Measurements from ENCODE around the gene CCNH. TPM values are rescaled to one million over a fixed set of nuclear protein-coding genes. Genes with fewer than 3 reads are reported as not detected.

The CCNH gene
- total and polyA plus RNA-seq, 9 of the 15 experiments (the other 6 are each of a cell fraction or from before 2014, with no cell fraction given): 100 to 213 (median 150) TPM

GRCh38 chr5:87405472-87406155, 7.1 kb downstream of the CCNH start:
- Histone ChIP-seq H3K4me1 (replicated peaks in 1 of 2; ENCODE audit: control insufficient read depth in 2 of 2, insufficient read depth in 2 of 2, low read length in 2 of 2) (peaks cover 0 to 13% of the 10 kb centered on the region in 2 experiments; a peak in 2 of 5 replicates), H4K20me1 (replicated peaks; ENCODE audit: control insufficient read depth, insufficient read depth, low read length) (no peaks in the 10 kb centered on the region), H3K27ac (ENCODE audit: extremely low read depth, low read depth, low read length) (no peak overlapping the region), H2AFZ (ENCODE audit: low read depth, low read length) (no peak overlapping the region), H3K9me1 (ENCODE audit: control insufficient read depth, insufficient read depth, low read length) (no peaks in the 10 kb centered on the region), H3K9me3 (replicated peaks; ENCODE audit: control insufficient read depth, insufficient read depth, low read depth, low read length) (no peaks in the 10 kb centered on the region), H3K36me3 (ENCODE audit: control insufficient read depth, insufficient read depth, low read length) (peaks cover 100% of the 10 kb centered on the region), H3K27me3 (ENCODE audit: control insufficient read depth in 2 of 2, insufficient read depth in 2 of 2, low read length in 2 of 2) (no peaks in the 10 kb centered on the region), H3K4me3 (no peak overlapping the region), H3K79me2 (ENCODE audit: control insufficient read depth, insufficient read depth, low read length) (peaks cover 68% of the 10 kb centered on the region), H3K4me2 (ENCODE audit: insufficient read depth, low read length) (no peak overlapping the region), H3K9ac (ENCODE audit: insufficient read depth in 1 of 2, low read depth in 2 of 2, low read length in 2 of 2) (no peak overlapping the region)
- no peak for TF ChIP-seq ZNF224 (CRISPR knock-in tag; IDR thresholded peaks at IDR 0.05)
- TF ChIP-seq ZKSCAN1 (IDR thresholded peaks at IDR 0.05; ENCODE audit: low read depth, low read length): no peak
- ATAC-seq (peak; percentile 25; the same call in 1 of the 3 replicates), DNase-seq (ENCODE audit: extremely low read depth in 1 of 4, low spot score in 3 of 4) (no peak), FAIRE-seq (no peak)
- intact Hi-C loops (cut with micrococcal nuclease): no loop called here
- no TSS peak for BruUV-seq (replicated peaks)
- CTCF ChIA-PET (ENCODE audit: low intra/inter-chr PET ratio): no interaction called here
- 92% methylated on average over 2 of the region's 2 CpGs for WGBS (ENCODE audit: insufficient coverage, low coverage, missing lambda C conversion rate)
- in situ Hi-C loops (cut with MboI): no loop called here
- POLR2A ChIA-PET: interaction anchor here (1.4 kb wide), 1 partner anchor 9 kb away, joined by 8 read pairs; no protein-coding TSS in a partner anchor

- POLR2A ChIA-PET: interaction anchor here (0.6 to 2.4 kb wide), 3 partner anchors 8 to 222 kb away, joined by 3 to 11 read pairs (median 3); partner anchors contain the start of gene CCNH
- intact Hi-C loops (cut with micrococcal nuclease): no loop called here
- no peak for TF ChIP-seq GABPA (tag; conservative IDR thresholded peaks at IDR 0.05; ENCODE audit: low read depth)
- TF ChIP-seq ZNF232 (CRISPR knock-in tag; IDR thresholded peaks at IDR 0.05): no peak
- TF ChIP-seq ID3 (CRISPR knock-in tag; IDR thresholded peaks at IDR 0.05): no peak
- no peak for TF ChIP-seq ID3 (tag; IDR thresholded peaks at IDR 0.05)
- no peak for TF ChIP-seq NCOA1 (IDR thresholded peaks at IDR 0.05; ENCODE audit: low read depth)
- no peak for TF ChIP-seq OTX1 (CRISPR knock-in tag; IDR thresholded peaks at IDR 0.05)
- no peak for TF ChIP-seq ILF3 (IDR thresholded peaks at IDR 0.05; ENCODE audit: borderline replicate concordance)
- TF ChIP-seq ZBTB26 (CRISPR knock-in tag; IDR thresholded peaks at IDR 0.05): no peak
- no peak for TF ChIP-seq HDAC1 (IDR thresholded peaks at IDR 0.05)
- TF ChIP-seq ZNF274 (IDR thresholded peaks at IDR 0.05; ENCODE audit: borderline replicate concordance, low read depth, low read length): no peak
- peak; percentile 69 for TF ChIP-seq ARID1B (IDR thresholded peaks at IDR 0.05)
Observed at GRCh38 chr5:87404359-87404758, 8.4 kb downstream of the CCNH start.

More at GRCh38 chr5:87404359-87404758, 8.4 kb downstream of the CCNH start:
- Histone ChIP-seq H3K36me3 (ENCODE audit: control insufficient read depth, insufficient read depth, low read length) (peaks cover 100% of the 10 kb centered on the region), H3K27me3 (ENCODE audit: control insufficient read depth in 2 of 2, insufficient read depth in 2 of 2, low read length in 2 of 2) (no peaks in the 10 kb centered on the region), H3K4me3 (no peak overlapping the region), H3K4me2 (ENCODE audit: insufficient read depth, low read length) (no peak overlapping the region), H3K9me1 (ENCODE audit: control insufficient read depth, insufficient read depth, low read length) (no peaks in the 10 kb centered on the region), H3K9me3 (replicated peaks; ENCODE audit: control insufficient read depth, insufficient read depth, low read depth, low read length) (no peaks in the 10 kb centered on the region), H4K20me1 (replicated peaks; ENCODE audit: control insufficient read depth, insufficient read depth, low read length) (no peaks in the 10 kb centered on the region), H3K27ac (ENCODE audit: extremely low read depth, low read depth, low read length) (peak overlapping the region; percentile 14; the same call in 1 of the 3 replicates), H3K9ac (ENCODE audit: insufficient read depth in 1 of 2, low read depth in 2 of 2, low read length in 2 of 2) (no peak overlapping the region), H3K79me2 (ENCODE audit: control insufficient read depth, insufficient read depth, low read length) (peaks cover 64% of the 10 kb centered on the region), H3K4me1 (replicated peaks in 1 of 2; ENCODE audit: control insufficient read depth in 2 of 2, insufficient read depth in 2 of 2, low read length in 2 of 2) (peaks cover 0 to 12% of the 10 kb centered on the region in 2 experiments; a peak in 2 of 5 replicates), H2AFZ (ENCODE audit: low read depth, low read length) (no peak overlapping the region)
- FAIRE-seq (no peak), DNase-seq (ENCODE audit: extremely low read depth in 1 of 4, low spot score in 3 of 4) (peak in 2 of 4 experiments; percentile 17 to 37), ATAC-seq (peak; percentile 43)
- no TSS peak for BruUV-seq (replicated peaks)
- WGBS (ENCODE audit: insufficient coverage, low coverage, missing lambda C conversion rate): 22% methylated on average over 2 of the region's 2 CpGs
- in situ Hi-C loops (cut with MboI): no loop called here
- CTCF ChIA-PET (ENCODE audit: low intra/inter-chr PET ratio): no interaction called here

All from K562 (cell line).